GM21515 (cell line): ENCODE measurements around the gene PSTPIP1.
"Not testable (repeated sequence)": the region's sequence is repeated elsewhere in the genome, so short reads cannot be mapped to it uniquely, and the experiment has no call there.

Source experiments
- ATAC-seq: cut with Tn5 transposase; IDR thresholded peaks from one replicate; pipeline ENCODE4 v1.9.1; 2021; ENCODE audit not compliant: unreplicated experiment

The PSTPIP1 gene

GRCh38 chr15:76994971-76995945, at the start of gene PSTPIP1:
Gene PSTPIP1, plus strand, starts transcription at chr15:76995126. Its CDS starts 448 bp downstream, at chr15:76995574.
- ATAC-seq: no peak

DNA sequence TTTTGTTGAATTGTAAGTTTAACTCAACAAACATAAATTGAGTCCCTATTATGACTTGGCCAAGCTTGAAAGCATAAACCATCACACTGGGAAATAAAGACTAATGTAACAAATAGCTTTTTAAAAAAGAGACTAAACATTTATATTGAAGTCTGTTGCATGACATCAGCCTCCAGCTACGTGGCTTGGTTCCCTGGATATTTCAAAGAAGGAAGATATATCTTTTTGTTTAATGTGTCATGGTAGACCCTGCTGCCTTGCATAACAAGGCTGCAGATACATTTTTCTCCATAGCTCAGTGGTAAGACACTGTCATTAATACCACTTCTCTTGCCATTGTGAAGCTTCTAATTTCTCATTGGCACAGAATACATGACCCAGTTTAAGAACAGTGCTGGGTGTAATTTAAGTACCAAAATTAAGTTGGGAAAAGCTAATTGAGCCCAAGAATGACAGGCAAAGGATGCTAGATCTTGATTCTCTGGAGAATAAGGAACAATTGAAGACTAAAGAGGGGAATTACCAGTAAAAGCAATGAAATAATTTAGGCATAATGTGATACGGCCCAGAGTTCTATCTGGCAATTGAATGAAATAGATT, 49.3 kb upstream of the PSTPIP1 start:
- ATAC-seq: no peak

- no peak for ATAC-seq
Measured at GRCh38 chr15:76947454-76947853, 47.5 kb upstream of the PSTPIP1 start.

DNA sequence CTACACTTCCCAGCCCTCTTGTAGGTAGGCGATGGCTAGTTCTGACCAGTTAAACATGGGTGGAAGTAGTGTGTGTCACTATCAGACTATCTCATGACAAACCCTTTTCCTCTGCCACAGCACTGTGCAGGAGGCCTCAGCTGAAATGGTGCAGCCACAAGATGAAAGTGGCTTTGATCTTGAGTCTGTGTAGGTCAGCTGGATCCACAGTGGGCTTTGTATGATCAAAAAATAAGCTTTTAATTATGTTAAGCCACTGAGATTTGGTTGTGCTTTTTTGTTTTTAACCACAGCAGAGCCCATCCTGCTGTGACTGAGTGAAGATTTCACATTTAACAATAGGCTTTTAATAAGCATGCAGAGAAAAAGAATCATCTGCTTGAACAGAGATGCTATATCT, 43.7 kb upstream of the PSTPIP1 start:
- no peak for ATAC-seq

- ATAC-seq: no peak
Measured at GRCh38 chr15:76953913-76954312, 41.0 kb upstream of the PSTPIP1 start.

- ATAC-seq: no peak
Measured at GRCh38 chr15:76954744-76955143, 40.2 kb upstream of the PSTPIP1 start.

DNA sequence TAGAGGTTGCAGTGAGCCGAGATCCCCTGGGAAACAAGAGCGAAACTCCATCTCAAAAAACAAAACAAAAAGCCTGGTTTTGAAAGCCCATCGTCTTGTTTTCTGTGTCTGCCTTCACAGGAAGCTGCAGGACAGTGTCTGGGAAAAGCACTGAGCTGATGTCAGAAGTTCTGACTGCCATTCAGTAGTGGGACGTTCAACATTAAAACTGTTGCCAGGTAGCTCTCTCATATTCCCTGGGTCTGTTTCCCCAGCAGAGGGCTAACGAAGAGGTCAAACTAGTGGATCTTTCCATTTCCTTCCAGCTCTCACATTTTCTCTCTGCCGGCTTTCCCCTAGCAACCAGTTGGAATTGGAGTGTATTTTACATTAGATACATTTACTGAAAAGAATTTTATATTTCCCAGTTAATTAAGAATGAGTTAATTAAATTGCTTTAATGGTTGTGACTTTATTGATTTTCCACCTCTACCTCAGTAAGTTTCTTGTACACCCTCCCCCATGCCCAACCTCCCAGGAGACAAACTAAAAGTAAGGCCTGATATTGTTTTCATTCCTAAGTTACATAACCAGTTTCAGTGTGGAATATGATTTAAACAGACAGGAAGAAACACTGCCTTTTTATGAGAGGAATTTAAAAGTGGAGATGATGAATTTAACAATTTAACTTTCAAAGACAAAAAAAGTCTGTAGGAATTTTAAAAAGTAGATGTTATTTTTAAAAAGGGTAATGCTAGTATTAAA, 33.5 kb upstream of the PSTPIP1 start:
- ATAC-seq: no peak

DNA sequence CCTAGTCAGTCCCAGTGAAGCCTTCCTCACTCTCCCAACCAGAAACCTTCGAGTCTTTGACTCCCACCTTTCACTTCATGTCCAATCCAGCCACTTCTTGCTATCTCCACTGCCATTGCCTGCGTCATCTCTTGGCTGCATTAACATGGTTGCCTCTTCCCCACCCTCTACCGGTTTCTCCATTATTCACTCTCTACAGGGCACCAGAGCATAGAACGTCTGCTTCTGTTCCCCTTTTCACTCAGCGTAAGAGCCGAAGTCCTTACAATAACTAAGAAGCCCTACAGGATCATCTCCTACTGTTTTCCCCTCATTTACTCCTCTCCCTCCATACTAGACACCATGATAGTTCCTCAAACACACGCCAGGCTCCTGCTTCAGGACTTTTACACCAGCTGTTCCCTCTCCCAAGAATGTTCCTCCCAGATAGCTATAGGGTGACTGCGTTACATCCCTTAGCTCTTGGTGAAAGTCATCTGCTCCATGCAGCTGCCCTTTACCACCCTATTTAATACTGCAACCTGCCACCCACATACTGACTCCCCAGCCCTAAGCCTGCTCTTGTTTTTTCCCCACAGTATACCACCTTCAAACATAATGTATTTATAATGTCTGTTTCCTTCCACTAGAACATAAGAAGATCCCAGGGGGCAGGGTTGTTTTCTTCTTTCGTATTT, 32.5 kb upstream of the PSTPIP1 start:
- ATAC-seq: no peak

- no peak for ATAC-seq
Measured at GRCh38 chr15:76963596-76963995, 31.3 kb upstream of the PSTPIP1 start.

DNA sequence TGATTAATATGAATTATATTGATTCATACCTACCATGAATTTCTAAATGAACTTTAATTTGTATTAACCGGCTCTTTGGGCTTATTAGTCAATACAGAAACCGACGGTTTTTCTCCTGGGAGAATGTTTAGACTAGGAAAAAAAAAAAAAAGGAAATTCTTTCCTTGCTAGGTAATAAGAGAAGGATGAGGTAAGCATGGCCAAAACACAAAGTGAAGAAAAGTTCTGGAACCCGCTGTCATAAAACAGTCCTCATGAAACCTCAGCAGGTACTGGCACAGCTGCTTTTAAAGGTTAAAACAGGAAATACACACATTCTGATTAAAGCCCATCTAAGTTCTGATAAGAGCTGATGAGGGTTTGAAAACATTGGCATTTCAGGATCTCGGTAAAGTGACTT, 30.8 kb upstream of the PSTPIP1 start:
- ATAC-seq: no peak

- not testable (repeated sequence) for ATAC-seq
Measured at GRCh38 chr15:76966051-76966450, 28.9 kb upstream of the PSTPIP1 start.

- no peak for ATAC-seq
Measured at GRCh38 chr15:76967067-76967466, 27.9 kb upstream of the PSTPIP1 start.

DNA sequence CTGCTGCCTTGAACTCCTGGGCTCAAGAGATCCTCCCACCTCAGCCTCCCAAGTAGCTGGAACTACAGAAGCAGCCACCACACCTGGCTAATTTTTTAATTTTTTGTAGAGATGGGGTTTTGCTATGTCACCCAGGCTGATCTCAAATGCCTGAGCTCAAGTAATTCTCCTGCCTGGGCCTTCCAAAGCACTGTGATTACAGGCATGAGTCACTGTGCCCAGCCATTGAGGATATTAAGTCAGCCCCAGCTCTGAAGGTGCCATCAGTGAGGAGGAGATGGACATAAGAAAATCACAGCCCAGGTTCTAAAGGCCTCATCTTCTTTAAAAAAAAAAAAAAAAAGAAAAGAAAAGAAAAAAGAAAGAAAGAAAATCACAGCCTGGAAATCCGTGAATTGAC, 26.6 kb upstream of the PSTPIP1 start:
- no peak for ATAC-seq

- ATAC-seq: no peak
Measured at GRCh38 chr15:76972389-76973361, 22.3 kb upstream of the PSTPIP1 start.

GRCh38 chr15:76973362-76973743, 21.6 kb upstream of the PSTPIP1 start:
- no peak for ATAC-seq

GRCh38 chr15:76973906-76974305, 21.0 kb upstream of the PSTPIP1 start:
- no peak for ATAC-seq

DNA sequence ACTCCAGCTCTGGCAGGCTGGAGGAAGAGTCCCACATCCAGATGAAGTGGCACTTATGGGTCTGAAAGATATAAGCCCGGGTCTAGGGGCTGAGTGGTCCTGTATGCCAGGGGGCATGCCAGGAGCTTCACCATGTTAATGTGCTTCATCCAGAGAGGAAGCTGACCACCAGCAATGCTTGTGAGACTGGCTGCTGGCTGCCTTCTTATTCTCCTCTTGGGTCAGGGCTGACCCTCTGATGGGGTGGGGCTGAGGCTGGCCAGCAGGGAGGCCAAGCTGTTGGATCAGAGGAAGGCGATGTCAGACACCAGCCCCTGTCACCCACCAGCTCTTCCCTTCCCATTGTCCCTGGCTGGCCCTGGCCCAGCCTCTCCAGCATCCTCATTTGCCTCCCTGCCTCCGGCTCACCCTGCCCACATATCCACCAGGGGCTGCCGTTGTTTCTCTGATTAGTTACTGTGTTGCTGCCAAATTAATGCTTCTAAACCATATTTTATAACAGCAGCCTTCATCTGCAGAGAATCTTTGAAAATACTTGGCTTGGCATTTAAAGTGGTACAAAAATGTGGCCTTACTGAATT, 20.4 kb upstream of the PSTPIP1 start:
- no peak for ATAC-seq

- no peak for ATAC-seq
Measured at GRCh38 chr15:76976141-76976540, 18.8 kb upstream of the PSTPIP1 start.

DNA sequence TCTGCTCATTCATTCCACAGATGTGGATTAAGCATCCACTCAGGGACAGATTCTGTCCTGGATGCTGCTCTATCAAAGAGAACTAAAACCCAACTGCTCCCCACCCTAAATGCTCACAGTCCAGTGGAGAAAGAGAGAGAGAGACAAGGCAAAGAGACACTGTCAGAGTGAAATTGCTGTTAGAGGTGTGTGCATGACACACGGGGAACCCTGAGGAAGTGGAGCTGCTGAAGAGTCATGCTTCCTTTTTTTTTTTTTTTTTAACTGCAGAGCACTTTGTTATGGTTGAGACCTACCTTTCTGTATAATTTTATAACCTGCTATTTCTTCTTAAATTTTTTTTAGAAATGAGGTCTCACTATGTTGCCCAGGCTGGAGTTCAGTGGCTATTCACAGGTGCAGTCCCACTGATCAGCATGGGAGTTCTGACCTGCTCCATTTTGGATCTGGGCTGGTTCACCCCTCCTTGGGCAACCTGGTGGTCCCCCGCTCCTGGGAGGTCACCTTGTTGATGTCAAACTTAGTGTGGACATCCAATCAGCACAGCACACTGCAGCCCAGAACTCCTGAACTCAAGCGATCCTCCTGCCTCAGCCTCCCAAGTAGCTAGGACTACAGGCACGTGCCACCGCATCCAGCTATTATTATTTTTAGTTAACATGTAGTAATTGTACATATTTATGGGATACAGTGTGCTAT, 18.2 kb upstream of the PSTPIP1 start:
- no peak for ATAC-seq
